Measurements from ENCODE around the gene CCDC169. TPM values are rescaled to one million over a fixed set of nuclear protein-coding genes. Genes with fewer than 3 reads are reported as not detected.

CCDC169 gene
- total RNA-seq, 1 experiment from 2014 or later, result not detected

GRCh38 chr13:36214163-36214921 lies 83.3 kb downstream of the CCDC169 start, which contains the start of gene SOHLH2:
Gene SOHLH2 (minus strand): TSS chr13:36214556. CDS start chr13:36214526, 30 bp downstream.
- H3K4me1 Mint-ChIP-seq (ENCODE audit: low read depth, unreplicated experiment), result no peaks in the 10 kb centered on the region
- intact Hi-C loops (cut with micrococcal nuclease; ENCODE audit: unreplicated experiment), result no loop called here
- H3K4me3 Mint-ChIP-seq (ENCODE audit: low read depth, unreplicated experiment), result no peak within 1 kb of the TSS
- H3K36me3 Mint-ChIP-seq (ENCODE audit: insufficient read depth, unreplicated experiment), result no peaks in the 10 kb centered on the region
- H3K27ac Mint-ChIP-seq (ENCODE audit: unreplicated experiment), result no peak within 1 kb of the TSS
- CTCF ChIA-PET, result interaction anchor here (1.0 kb wide), 1 partner anchor 98 kb away, joined by 3 read pairs; no protein-coding TSS in a partner anchor
- no TSS peak for BruUV-seq (replicated peaks)
- no peak for DNase-seq
- H3K27me3 Mint-ChIP-seq (ENCODE audit: unreplicated experiment), result peaks cover 32% of the 10 kb centered on the region
- TF ChIP-seq CTCF (IDR thresholded peaks at IDR 0.05; ENCODE audit: unreplicated experiment), result no peak
- no peaks in the 10 kb centered on the region for H3K9me3 Mint-ChIP-seq (ENCODE audit: low read depth, unreplicated experiment)

- CTCF ChIA-PET, result no interaction called here
- peaks cover 42% of the 10 kb centered on the region for H3K27me3 Mint-ChIP-seq (ENCODE audit: unreplicated experiment)
- BruUV-seq (replicated peaks), result no TSS peak
- no peak overlapping the region for H3K27ac Mint-ChIP-seq (ENCODE audit: unreplicated experiment)
- intact Hi-C loops (cut with micrococcal nuclease; ENCODE audit: unreplicated experiment), result no loop called here
- TF ChIP-seq CTCF (IDR thresholded peaks at IDR 0.05; ENCODE audit: unreplicated experiment), result no peak
- H3K36me3 Mint-ChIP-seq (ENCODE audit: insufficient read depth, unreplicated experiment), result no peaks in the 10 kb centered on the region
- no peak overlapping the region for H3K4me3 Mint-ChIP-seq (ENCODE audit: low read depth, unreplicated experiment)
- DNase-seq, result no peak
- H3K4me1 Mint-ChIP-seq (ENCODE audit: low read depth, unreplicated experiment), result no peaks in the 10 kb centered on the region
- H3K9me3 Mint-ChIP-seq (ENCODE audit: low read depth, unreplicated experiment), result no peaks in the 10 kb centered on the region
These were observed 84.8 kb downstream of the CCDC169 start for GRCh38 chr13:36212789-36213188.

- H3K36me3 Mint-ChIP-seq (ENCODE audit: insufficient read depth, unreplicated experiment), result no peaks in the 10 kb centered on the region
- H3K4me1 Mint-ChIP-seq (ENCODE audit: low read depth, unreplicated experiment), result no peaks in the 10 kb centered on the region
- no peak overlapping the region for H3K27ac Mint-ChIP-seq (ENCODE audit: unreplicated experiment)
- no TSS peak for BruUV-seq (replicated peaks)
- no peak for TF ChIP-seq CTCF (IDR thresholded peaks at IDR 0.05; ENCODE audit: unreplicated experiment)
- H3K9me3 Mint-ChIP-seq (ENCODE audit: low read depth, unreplicated experiment), result no peaks in the 10 kb centered on the region
- peaks cover 42% of the 10 kb centered on the region for H3K27me3 Mint-ChIP-seq (ENCODE audit: unreplicated experiment)
- intact Hi-C loops (cut with micrococcal nuclease; ENCODE audit: unreplicated experiment), result no loop called here
- no peak overlapping the region for H3K4me3 Mint-ChIP-seq (ENCODE audit: low read depth, unreplicated experiment)
- CTCF ChIA-PET, result no interaction called here
- DNase-seq, result no peak
These were observed 86.0 kb downstream of the CCDC169 start for GRCh38 chr13:36211567-36211966.

GRCh38 chr13:36210738-36211137 lies 86.9 kb downstream of the CCDC169 start:
- no peaks in the 10 kb centered on the region for H3K4me1 Mint-ChIP-seq (ENCODE audit: low read depth, unreplicated experiment)
- no peaks in the 10 kb centered on the region for H3K36me3 Mint-ChIP-seq (ENCODE audit: insufficient read depth, unreplicated experiment)
- no TSS peak for BruUV-seq (replicated peaks)
- no peak for DNase-seq
- no peaks in the 10 kb centered on the region for H3K9me3 Mint-ChIP-seq (ENCODE audit: low read depth, unreplicated experiment)
- H3K4me3 Mint-ChIP-seq (ENCODE audit: low read depth, unreplicated experiment), result no peak overlapping the region
- H3K27ac Mint-ChIP-seq (ENCODE audit: unreplicated experiment), result no peak overlapping the region
- CTCF ChIA-PET, result no interaction called here
- no peak for TF ChIP-seq CTCF (IDR thresholded peaks at IDR 0.05; ENCODE audit: unreplicated experiment)
- intact Hi-C loops (cut with micrococcal nuclease; ENCODE audit: unreplicated experiment), result no loop called here
- H3K27me3 Mint-ChIP-seq (ENCODE audit: unreplicated experiment), result peaks cover 42% of the 10 kb centered on the region
